ENCODE measurements around the gene APOBR. TPM values are rescaled to one million over a fixed set of nuclear protein-coding genes. Genes with fewer than 3 reads are reported as not detected.

APOBR gene
- total and polyA plus RNA-seq, 10 of the 15 experiments (the other 5 are each of a cell fraction or from before 2014, with no cell fraction given): 0.04 to 2.5 (median 0.54) TPM; not detected in 1

GRCh38 chr16:28495795-28496749, 1.6 kb downstream of the APOBR start (continued):
- TF ChIP-seq ZBTB40 (IDR thresholded peaks at IDR 0.05; ENCODE audit: borderline replicate concordance) (no peak), CBX5 (IDR thresholded peaks at IDR 0.05; ENCODE audit: low read depth) (no peak)

GRCh38 chr16:28496844-28497243, 2.4 kb downstream of the APOBR start:
- Histone ChIP-seq H3K9ac (ENCODE audit: control insufficient read depth, insufficient read depth, low read length) (no peak overlapping the region), H3K36me3 (ENCODE audit: control insufficient read depth in 2 of 2, insufficient read depth in 2 of 2, low read length in 1 of 2) (no peaks in the 10 kb centered on the region), H3K4me3 (no peak overlapping the region), H3K9me3 (replicated peaks; ENCODE audit: control insufficient read depth, insufficient read depth, low read length) (no peaks in the 10 kb centered on the region), H4K20me1 (ENCODE audit: control insufficient read depth, insufficient read depth) (no peaks in the 10 kb centered on the region), H3K4me2 (ENCODE audit: control insufficient read depth, insufficient read depth) (no peak overlapping the region), H3K27ac (ENCODE audit: control insufficient read depth, insufficient read depth) (no peak overlapping the region), H2AFZ (ENCODE audit: control insufficient read depth, low read depth, low read length) (no peak overlapping the region), H3K79me2 (ENCODE audit: control insufficient read depth, insufficient read depth, low read length) (no peaks in the 10 kb centered on the region), H3K27me3 (replicated peaks in 1 of 2; ENCODE audit: control insufficient read depth in 2 of 2, insufficient read depth in 2 of 2, low read length in 1 of 2) (no peaks in the 10 kb centered on the region), H3K4me1 (ENCODE audit: control insufficient read depth, insufficient read depth, low read length) (peaks cover 35% of the 10 kb centered on the region)
- ChIA-PET SMC1A (ENCODE audit: uncharacterized antibody, unreplicated experiment) (interaction anchor here (1.0 kb wide), 1 partner anchor 9 kb away, joined by 3 read pairs; no protein-coding TSS in a partner anchor), POLR2A (no interaction called here), CTCF (no interaction called here), RAD21 (ENCODE audit: unreplicated experiment) (interaction anchor here (0.8 kb wide), 1 partner anchor 9 kb away, joined by 3 read pairs; no protein-coding TSS in a partner anchor)
- in situ Hi-C loops (cut with MboI): no loop called here
- intact Hi-C loops (cut with micrococcal nuclease; ENCODE audit: unreplicated experiment): loop anchor here (10.0 kb wide), 1 partner anchor 428 kb away; the partner anchor contains the start of gene RABEP2
- ATAC-seq (no peak), FAIRE-seq (no peak), DNase-seq (ENCODE audit: low read depth, low spot score) (no peak)
- WGBS (ENCODE audit: insufficient coverage, insufficient replicate concordance, low lambda C conversion rate, missing lambda C conversion rate): over 99% methylated on average over 19 of the region's 19 CpGs
- BruUV-seq (replicated peaks): no TSS peak
- TF ChIP-seq E4F1 (IDR thresholded peaks at IDR 0.05; ENCODE audit: borderline replicate concordance, partially characterized antibody) (no peak), ZNF384 (IDR thresholded peaks at IDR 0.05; ENCODE audit: borderline replicate concordance, low read depth, low read length) (no peak), WRNIP1 (IDR thresholded peaks at IDR 0.05; ENCODE audit: borderline replicate concordance, low read depth, low read length) (no peak), SMC3 (IDR thresholded peaks at IDR 0.05; ENCODE audit: borderline replicate concordance, low read length) (no peak), YY1 (IDR thresholded peaks at IDR 0.05; ENCODE audit: low read depth, low read length) (no peak), SP1 (IDR thresholded peaks at IDR 0.05; ENCODE audit: low read depth, low read length) (no peak), ZBED1 (IDR thresholded peaks at IDR 0.05; ENCODE audit: borderline replicate concordance) (no peak), NFYA (IDR thresholded peaks at IDR 0.05; ENCODE audit: borderline replicate concordance, low read depth, low read length) (no peak), SUZ12 (IDR thresholded peaks at IDR 0.05; ENCODE audit: unreplicated experiment) (no peak), MAX (IDR thresholded peaks at IDR 0.05; ENCODE audit: low read depth, low read length) (no peak), E2F4 (IDR thresholded peaks at IDR 0.05; ENCODE audit: low read depth, low read length) (no peak)

Measured in GM12878 (cell line).